ENCODE measurements around the gene KIAA0753.

DNA sequence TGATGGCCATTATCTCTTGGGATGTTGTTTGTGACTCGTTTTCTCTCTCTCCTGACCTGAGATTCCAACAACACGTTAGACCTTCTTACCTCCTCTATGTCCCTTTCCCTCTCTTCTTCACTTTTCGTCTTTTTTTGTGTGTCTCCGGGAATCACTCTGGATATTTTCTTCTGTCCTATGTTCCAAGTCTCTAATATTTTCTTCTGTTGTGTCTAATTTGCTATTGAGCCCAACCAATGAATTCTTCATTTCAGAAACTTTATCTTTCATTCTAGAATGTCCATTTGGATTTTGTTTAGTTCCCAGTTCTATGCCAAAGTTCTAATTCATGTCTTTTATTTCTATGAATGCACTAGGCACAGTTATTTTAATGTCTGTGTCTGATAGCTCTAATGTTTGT, 57.1 kb downstream of the KIAA0753 start:
- TF ChIP-seq, protein P1, sequence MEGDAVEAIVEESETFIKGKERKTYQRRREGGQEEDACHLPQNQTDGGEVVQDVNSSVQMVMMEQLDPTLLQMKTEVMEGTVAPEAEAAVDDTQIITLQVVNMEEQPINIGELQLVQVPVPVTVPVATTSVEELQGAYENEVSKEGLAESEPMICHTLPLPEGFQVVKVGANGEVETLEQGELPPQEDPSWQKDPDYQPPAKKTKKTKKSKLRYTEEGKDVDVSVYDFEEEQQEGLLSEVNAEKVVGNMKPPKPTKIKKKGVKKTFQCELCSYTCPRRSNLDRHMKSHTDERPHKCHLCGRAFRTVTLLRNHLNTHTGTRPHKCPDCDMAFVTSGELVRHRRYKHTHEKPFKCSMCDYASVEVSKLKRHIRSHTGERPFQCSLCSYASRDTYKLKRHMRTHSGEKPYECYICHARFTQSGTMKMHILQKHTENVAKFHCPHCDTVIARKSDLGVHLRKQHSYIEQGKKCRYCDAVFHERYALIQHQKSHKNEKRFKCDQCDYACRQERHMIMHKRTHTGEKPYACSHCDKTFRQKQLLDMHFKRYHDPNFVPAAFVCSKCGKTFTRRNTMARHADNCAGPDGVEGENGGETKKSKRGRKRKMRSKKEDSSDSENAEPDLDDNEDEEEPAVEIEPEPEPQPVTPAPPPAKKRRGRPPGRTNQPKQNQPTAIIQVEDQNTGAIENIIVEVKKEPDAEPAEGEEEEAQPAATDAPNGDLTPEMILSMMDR (IDR thresholded peaks at IDR 0.05): no peak
- TF ChIP-seq, protein P2, sequence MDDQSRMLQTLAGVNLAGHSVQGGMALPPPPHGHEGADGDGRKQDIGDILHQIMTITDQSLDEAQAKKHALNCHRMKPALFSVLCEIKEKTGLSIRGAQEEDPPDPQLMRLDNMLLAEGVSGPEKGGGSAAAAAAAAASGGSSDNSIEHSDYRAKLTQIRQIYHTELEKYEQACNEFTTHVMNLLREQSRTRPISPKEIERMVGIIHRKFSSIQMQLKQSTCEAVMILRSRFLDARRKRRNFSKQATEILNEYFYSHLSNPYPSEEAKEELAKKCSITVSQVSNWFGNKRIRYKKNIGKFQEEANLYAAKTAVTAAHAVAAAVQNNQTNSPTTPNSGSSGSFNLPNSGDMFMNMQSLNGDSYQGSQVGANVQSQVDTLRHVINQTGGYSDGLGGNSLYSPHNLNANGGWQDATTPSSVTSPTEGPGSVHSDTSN (IDR thresholded peaks at IDR 0.05): no peak
- TF ChIP-seq RAD21 (IDR thresholded peaks at IDR 0.05; ENCODE audit: low read length): no peak
- no peak for TF ChIP-seq TEAD4 (IDR thresholded peaks at IDR 0.05; ENCODE audit: borderline replicate concordance, insufficient read depth)

All from SK-N-SH (cell line).